ENCODE results near the gene CHRDL2. TPM values are rescaled to one million over a fixed set of nuclear protein-coding genes. Genes with fewer than 3 reads are reported as not detected.
"Not testable (repeated sequence)": the region's sequence is repeated elsewhere in the genome, so short reads cannot be mapped to it uniquely, and the experiment has no call there.

CHRDL2 gene
- total RNA-seq, 6 experiments from 2014 or later = not detected

- H3K9me3 Mint-ChIP-seq = no peaks in the 10 kb centered on the region; the same call in 1 of the 2 replicates
- no peaks in the 10 kb centered on the region for H3K27me3 Mint-ChIP-seq (ENCODE audit: insufficient read depth)
- TF ChIP-seq CTCF (IDR thresholded peaks at IDR 0.05) = no peak
- H3K36me3 Mint-ChIP-seq (ENCODE audit: low read depth) = peaks cover 25% of the 10 kb centered on the region
- H3K4me1 Mint-ChIP-seq (ENCODE audit: low read depth) = no peaks in the 10 kb centered on the region
- DNase-seq = no peak
- no peak overlapping the region for H3K4me3 Mint-ChIP-seq
- H3K27ac Mint-ChIP-seq = no peak overlapping the region
Measured at GRCh38 chr11:74662487-74663103, 68.6 kb downstream of the CHRDL2 start.

GRCh38 chr11:74659124-74659523 is 72.1 kb downstream of the CHRDL2 start:
- H3K27me3 Mint-ChIP-seq (ENCODE audit: insufficient read depth); H3K27ac Mint-ChIP-seq; DNase-seq; H3K9me3 Mint-ChIP-seq; H3K4me3 Mint-ChIP-seq; H3K4me1 Mint-ChIP-seq (ENCODE audit: low read depth): not testable (repeated sequence)
- peaks cover 26% of the 10 kb centered on the region for H3K36me3 Mint-ChIP-seq (ENCODE audit: low read depth)

GRCh38 chr11:74654976-74655375 is 76.2 kb downstream of the CHRDL2 start:
- TF ChIP-seq CTCF (IDR thresholded peaks at IDR 0.05) = no peak
- H3K36me3 Mint-ChIP-seq (ENCODE audit: low read depth) = peaks cover 42% of the 10 kb centered on the region
- H3K4me3 Mint-ChIP-seq = no peak overlapping the region
- peaks cover 9% of the 10 kb centered on the region for H3K4me1 Mint-ChIP-seq (ENCODE audit: low read depth)
- no peaks in the 10 kb centered on the region; the same call in 1 of the 2 replicates for H3K27me3 Mint-ChIP-seq (ENCODE audit: insufficient read depth)
- no peak overlapping the region for H3K27ac Mint-ChIP-seq
- no peaks in the 10 kb centered on the region for H3K9me3 Mint-ChIP-seq
- DNase-seq = no peak

- Mint-ChIP-seq H3K27ac (no peak overlapping the region), H3K27me3 (ENCODE audit: insufficient read depth) (no peaks in the 10 kb centered on the region; the same call in 1 of the 2 replicates), H3K36me3 (ENCODE audit: low read depth) (peaks cover 23% of the 10 kb centered on the region), H3K9me3 (no peaks in the 10 kb centered on the region), H3K4me3 (no peak overlapping the region), H3K4me1 (ENCODE audit: low read depth) (peaks cover 18% of the 10 kb centered on the region)
- no peak for TF ChIP-seq CTCF (IDR thresholded peaks at IDR 0.05)
- no peak for DNase-seq
Measured at GRCh38 chr11:74650498-74650897, 80.7 kb downstream of the CHRDL2 start.

GRCh38 chr11:74648894-74649293 is 82.3 kb downstream of the CHRDL2 start:
- H3K27me3 Mint-ChIP-seq (ENCODE audit: insufficient read depth) = no peaks in the 10 kb centered on the region; the same call in 1 of the 2 replicates
- H3K4me3 Mint-ChIP-seq = no peak overlapping the region
- DNase-seq = no peak
- no peaks in the 10 kb centered on the region for H3K9me3 Mint-ChIP-seq
- no peak overlapping the region for H3K27ac Mint-ChIP-seq
- H3K4me1 Mint-ChIP-seq (ENCODE audit: low read depth) = peaks cover 18% of the 10 kb centered on the region
- TF ChIP-seq CTCF (IDR thresholded peaks at IDR 0.05) = no peak
- H3K36me3 Mint-ChIP-seq (ENCODE audit: low read depth) = peaks cover 21% of the 10 kb centered on the region

- Mint-ChIP-seq H3K4me1 (ENCODE audit: low read depth) (peaks cover 18% of the 10 kb centered on the region), H3K9me3 (no peaks in the 10 kb centered on the region), H3K36me3 (ENCODE audit: low read depth) (peaks cover 10% of the 10 kb centered on the region), H3K27ac (no peak overlapping the region), H3K4me3 (no peak overlapping the region), H3K27me3 (ENCODE audit: insufficient read depth) (no peaks in the 10 kb centered on the region)
- DNase-seq = no peak
- no peak for TF ChIP-seq CTCF (IDR thresholded peaks at IDR 0.05)
Measured at GRCh38 chr11:74647831-74648230, 83.4 kb downstream of the CHRDL2 start.

Data from HFFc6 (cell line).